ENCODE data around the gene GTPBP4. TPM values are rescaled to one million over a fixed set of nuclear protein-coding genes. Genes with fewer than 3 reads are reported as not detected.

Gene GTPBP4
- total and polyA plus RNA-seq, 2 donors from 2014 or later: 18.9 to 37.1 TPM

GRCh38 chr10:947051-947450 is 41.2 kb upstream of the GTPBP4 start:
- Histone ChIP-seq H3K4me1 (ENCODE audit: control insufficient read depth in 2 of 3, insufficient read depth in 2 of 3, low read depth in 1 of 3, low read length in 3 of 3) (no peaks in the 10 kb centered on the region), H3K27ac (ENCODE audit: low read depth in 2 of 2, low read length in 2 of 2) (no peak overlapping the region), H3K4me3 (ENCODE audit: low read length in 3 of 3) (no peak overlapping the region), H3K9me3 (ENCODE audit: control insufficient read depth in 2 of 3, insufficient read depth in 1 of 3, low read length in 3 of 3) (no peaks in the 10 kb centered on the region), H3K36me3 (ENCODE audit: control insufficient read depth in 2 of 3, insufficient read depth in 3 of 3, low read length in 3 of 3) (no peaks in the 10 kb centered on the region), H3K27me3 (ENCODE audit: control insufficient read depth, insufficient read depth, low read length) (no peaks in the 10 kb centered on the region), H3K9ac (ENCODE audit: low read length in 3 of 3) (no peak overlapping the region)
- FAIRE-seq (no peak), DNase-seq (no peak)
- intact Hi-C loops (cut with DNase I): no loop called here
- no peak for TF ChIP-seq CTCF (IDR thresholded peaks at IDR 0.05; ENCODE audit: borderline replicate concordance, extremely low read depth, insufficient read depth)

GRCh38 chr10:947881-948280 is 40.4 kb upstream of the GTPBP4 start:
- Histone ChIP-seq H3K27ac (ENCODE audit: low read depth in 2 of 2, low read length in 2 of 2) (no peak overlapping the region), H3K4me3 (ENCODE audit: low read length in 3 of 3) (no peak overlapping the region), H3K36me3 (ENCODE audit: control insufficient read depth in 2 of 3, insufficient read depth in 3 of 3, low read length in 3 of 3) (no peaks in the 10 kb centered on the region), H3K9me3 (ENCODE audit: control insufficient read depth in 2 of 3, insufficient read depth in 1 of 3, low read length in 3 of 3) (no peaks in the 10 kb centered on the region), H3K4me1 (ENCODE audit: control insufficient read depth in 2 of 3, insufficient read depth in 2 of 3, low read depth in 1 of 3, low read length in 3 of 3) (no peaks in the 10 kb centered on the region), H3K9ac (ENCODE audit: low read length in 3 of 3) (no peak overlapping the region), H3K27me3 (ENCODE audit: control insufficient read depth, insufficient read depth, low read length) (no peaks in the 10 kb centered on the region)
- intact Hi-C loops (cut with DNase I): no loop called here
- FAIRE-seq: no peak
- no peak for DNase-seq
- TF ChIP-seq CTCF (IDR thresholded peaks at IDR 0.05; ENCODE audit: borderline replicate concordance, extremely low read depth, insufficient read depth): no peak

- intact Hi-C loops (cut with DNase I): no loop called here
- H3K4me1 ChIP-seq (ENCODE audit: control insufficient read depth in 2 of 3, insufficient read depth in 2 of 3, low read depth in 1 of 3, low read length in 3 of 3): no peaks in the 10 kb centered on the region
- no peak for TF ChIP-seq CTCF (IDR thresholded peaks at IDR 0.05; ENCODE audit: borderline replicate concordance, extremely low read depth, insufficient read depth)
- no peak overlapping the region for H3K27ac ChIP-seq (ENCODE audit: low read depth in 2 of 2, low read length in 2 of 2)
- no peaks in the 10 kb centered on the region for H3K9me3 ChIP-seq (ENCODE audit: control insufficient read depth in 2 of 3, insufficient read depth in 1 of 3, low read length in 3 of 3)
- DNase-seq: no peak
- H3K36me3 ChIP-seq (ENCODE audit: control insufficient read depth in 2 of 3, insufficient read depth in 3 of 3, low read length in 3 of 3): no peaks in the 10 kb centered on the region
- H3K27me3 ChIP-seq (ENCODE audit: control insufficient read depth, insufficient read depth, low read length): no peaks in the 10 kb centered on the region
- no peak overlapping the region for H3K4me3 ChIP-seq (ENCODE audit: low read length in 3 of 3)
- FAIRE-seq: no peak
- no peak overlapping the region for H3K9ac ChIP-seq (ENCODE audit: low read length in 3 of 3)
Measured at GRCh38 chr10:948347-948746, 39.9 kb upstream of the GTPBP4 start.

- Histone ChIP-seq H3K9me3 (ENCODE audit: control insufficient read depth in 2 of 3, insufficient read depth in 1 of 3, low read length in 3 of 3) (no peaks in the 10 kb centered on the region), H3K36me3 (ENCODE audit: control insufficient read depth in 2 of 3, insufficient read depth in 3 of 3, low read length in 3 of 3) (no peaks in the 10 kb centered on the region), H3K27ac (ENCODE audit: low read depth in 2 of 2, low read length in 2 of 2) (no peak overlapping the region), H3K4me3 (ENCODE audit: low read length in 3 of 3) (no peak overlapping the region), H3K4me1 (ENCODE audit: control insufficient read depth in 2 of 3, insufficient read depth in 2 of 3, low read depth in 1 of 3, low read length in 3 of 3) (no peaks in the 10 kb centered on the region), H3K9ac (ENCODE audit: low read length in 3 of 3) (no peak overlapping the region), H3K27me3 (ENCODE audit: control insufficient read depth, insufficient read depth, low read length) (no peaks in the 10 kb centered on the region)
- intact Hi-C loops (cut with DNase I): no loop called here
- DNase-seq: no peak
- no peak for FAIRE-seq
- no peak for TF ChIP-seq CTCF (IDR thresholded peaks at IDR 0.05; ENCODE audit: borderline replicate concordance, extremely low read depth, insufficient read depth)
Measured at GRCh38 chr10:949446-949845, 38.8 kb upstream of the GTPBP4 start.
